Measurements from ENCODE around the gene TACC2. TPM values are rescaled to one million over a fixed set of nuclear protein-coding genes. Genes with fewer than 3 reads are reported as not detected.
A peak's percentile ranks its signal among the peaks of the same experiment; 100 is the strongest.
"Not testable (repeated sequence)": the region's sequence is repeated elsewhere in the genome, so short reads cannot be mapped to it uniquely, and the experiment has no call there.

TACC2 gene
- polyA plus RNA-seq, 3 donors = 35.4 to 46.8 (median 45.2) TPM

DNA sequence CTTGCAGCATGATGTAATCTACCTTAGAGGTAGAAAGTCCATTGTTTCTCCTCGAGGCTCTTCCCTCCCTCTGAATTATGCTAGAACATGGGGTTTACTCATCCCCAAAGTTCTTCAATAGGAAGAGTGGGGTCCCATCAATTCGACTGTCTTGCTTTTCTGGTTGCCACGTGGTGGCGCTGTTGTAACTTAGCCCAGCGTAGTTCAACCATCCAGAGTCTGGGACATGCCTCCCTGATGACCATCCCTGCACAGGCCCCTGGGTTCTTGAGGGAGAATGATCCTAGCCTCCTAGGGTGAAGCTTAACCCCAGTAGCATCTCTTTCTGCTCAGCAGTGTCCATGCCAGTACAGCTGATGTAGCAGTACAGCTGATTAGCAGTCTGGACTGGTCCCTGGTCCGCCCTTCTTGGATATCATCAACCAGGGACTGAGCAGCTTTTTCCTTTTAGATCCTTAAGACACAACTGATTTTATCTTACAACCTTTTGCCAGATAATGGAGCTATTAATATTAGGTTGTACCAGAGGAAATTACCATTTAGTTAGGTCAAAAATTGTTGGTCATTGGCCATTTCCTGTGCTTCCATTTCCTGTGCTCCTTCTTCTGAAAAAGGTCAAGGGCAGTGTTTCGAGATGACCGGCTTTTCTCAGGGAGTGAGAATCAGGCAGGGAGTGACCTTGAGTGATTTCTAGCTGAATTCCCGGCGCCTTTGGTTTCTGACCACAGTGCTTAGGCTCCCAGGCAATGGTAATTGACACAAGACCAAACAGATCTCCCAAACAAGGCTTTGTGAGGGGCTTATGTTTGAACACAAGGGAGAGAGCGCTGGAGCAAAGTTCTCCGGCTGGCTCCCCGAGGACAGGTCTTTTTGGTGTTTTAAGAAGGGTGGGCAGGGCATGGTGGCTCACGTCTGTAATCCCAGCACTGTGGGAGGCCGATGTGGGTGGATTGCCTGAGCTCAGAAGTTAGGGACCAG is 65.4 kb downstream of the TACC2 start:
- DNase-seq (ENCODE audit: low read depth in 3 of 3, low spot score in 2 of 3) = no peak

DNA sequence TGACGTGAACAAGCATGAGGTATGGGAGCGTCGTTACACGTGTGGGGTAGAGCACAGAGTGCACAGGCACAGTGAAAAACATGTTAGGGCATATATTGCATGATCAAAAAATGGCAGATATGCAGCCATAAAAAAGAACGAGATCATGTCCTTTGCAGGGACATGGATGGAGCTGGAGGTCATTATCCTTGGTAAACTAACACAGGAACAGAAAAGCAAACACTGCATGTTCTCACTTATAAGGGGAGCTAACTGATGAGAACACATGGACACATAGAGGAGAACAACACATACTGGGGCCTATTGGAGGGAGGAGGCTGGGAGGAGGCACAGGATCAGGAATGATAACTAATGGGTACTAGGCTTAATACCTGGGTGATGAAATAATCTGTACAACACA is 66.3 kb downstream of the TACC2 start:
- DNase-seq (ENCODE audit: low read depth in 3 of 3, low spot score in 2 of 3) = no peak

DNA sequence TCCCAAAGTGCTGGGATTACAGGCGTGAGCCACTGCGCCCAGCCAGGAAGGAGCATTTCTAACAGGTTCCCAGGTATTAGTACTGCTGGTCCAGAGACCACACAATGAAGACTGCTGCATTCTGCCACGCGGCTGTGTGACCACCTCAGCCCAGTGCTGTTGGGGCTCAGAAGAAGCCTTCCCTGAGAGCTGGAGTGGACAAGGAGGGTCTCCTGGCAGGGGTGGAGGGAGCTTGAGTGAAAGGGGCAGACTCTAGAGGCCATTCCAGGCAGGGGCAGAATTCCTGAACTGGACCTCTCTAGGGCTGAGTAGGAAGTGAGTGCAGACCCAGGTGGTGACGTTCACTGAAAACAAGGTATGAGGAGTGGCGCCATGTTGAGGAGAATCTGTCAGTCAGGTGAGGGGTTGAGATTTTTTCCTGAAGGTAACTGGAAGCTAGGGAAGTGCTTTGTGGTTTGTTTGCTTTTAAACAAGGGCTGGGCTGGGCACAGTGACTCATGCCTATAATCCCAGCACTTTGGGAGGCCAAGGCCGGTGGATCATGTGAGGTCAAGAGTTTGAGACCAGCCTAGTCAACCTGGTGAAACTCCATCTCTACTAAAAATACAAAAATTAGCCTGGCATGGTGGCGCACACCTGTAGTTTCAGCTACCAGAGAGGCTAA is 67.6 kb downstream of the TACC2 start:
- no peak for DNase-seq (ENCODE audit: low read depth in 3 of 3, low spot score in 2 of 3)

DNA sequence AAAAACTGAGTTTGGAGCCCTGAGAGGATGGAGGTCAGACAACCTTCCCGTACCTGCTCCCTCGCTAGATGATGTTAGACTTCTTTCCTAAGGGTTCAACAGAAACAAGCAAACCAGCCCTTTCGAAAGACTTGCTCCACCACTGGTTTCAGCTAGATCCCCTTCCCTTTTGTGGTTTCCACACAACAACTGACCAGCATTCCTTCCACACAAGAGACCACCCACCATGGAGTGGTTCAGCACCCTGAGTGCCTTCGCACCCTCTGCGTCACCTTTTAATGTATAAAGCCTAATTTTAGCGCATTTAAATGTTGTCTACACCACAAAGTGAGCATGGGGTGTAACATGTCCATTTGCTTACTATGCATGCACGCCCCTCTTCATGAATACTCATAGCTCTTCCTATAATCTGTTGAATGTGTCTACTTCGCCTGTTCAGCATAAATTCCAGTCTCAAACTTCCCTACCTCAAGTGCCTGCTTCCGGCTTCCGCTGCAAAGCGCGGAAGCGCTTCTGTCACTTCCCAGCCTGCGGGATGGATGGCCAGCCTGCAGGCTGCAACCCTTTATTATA is 69.0 kb downstream of the TACC2 start:
- DNase-seq (ENCODE audit: low read depth in 3 of 3, low spot score in 2 of 3) = no peak

DNA sequence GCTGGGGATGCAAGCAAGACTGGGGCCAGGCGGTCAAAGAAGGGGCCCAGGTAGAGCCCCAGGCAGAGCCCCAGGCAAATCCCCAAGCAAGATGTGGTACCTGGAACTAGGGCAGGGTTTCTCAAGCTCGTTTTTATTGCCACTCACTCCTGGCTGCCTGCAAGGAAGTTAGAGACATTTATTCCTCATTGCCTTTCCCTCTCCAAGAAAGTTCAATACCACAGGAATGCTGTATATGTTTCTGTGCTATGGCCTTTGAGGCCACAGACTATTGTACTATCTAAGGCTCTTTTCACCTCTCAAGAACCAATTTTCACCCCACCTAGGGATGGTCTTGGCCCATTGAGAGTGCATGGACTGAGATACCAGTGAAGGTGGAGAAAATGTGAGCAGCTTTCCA is 71.3 kb downstream of the TACC2 start:
- DNase-seq (ENCODE audit: low read depth in 3 of 3, low spot score in 2 of 3) = no peak

DNA sequence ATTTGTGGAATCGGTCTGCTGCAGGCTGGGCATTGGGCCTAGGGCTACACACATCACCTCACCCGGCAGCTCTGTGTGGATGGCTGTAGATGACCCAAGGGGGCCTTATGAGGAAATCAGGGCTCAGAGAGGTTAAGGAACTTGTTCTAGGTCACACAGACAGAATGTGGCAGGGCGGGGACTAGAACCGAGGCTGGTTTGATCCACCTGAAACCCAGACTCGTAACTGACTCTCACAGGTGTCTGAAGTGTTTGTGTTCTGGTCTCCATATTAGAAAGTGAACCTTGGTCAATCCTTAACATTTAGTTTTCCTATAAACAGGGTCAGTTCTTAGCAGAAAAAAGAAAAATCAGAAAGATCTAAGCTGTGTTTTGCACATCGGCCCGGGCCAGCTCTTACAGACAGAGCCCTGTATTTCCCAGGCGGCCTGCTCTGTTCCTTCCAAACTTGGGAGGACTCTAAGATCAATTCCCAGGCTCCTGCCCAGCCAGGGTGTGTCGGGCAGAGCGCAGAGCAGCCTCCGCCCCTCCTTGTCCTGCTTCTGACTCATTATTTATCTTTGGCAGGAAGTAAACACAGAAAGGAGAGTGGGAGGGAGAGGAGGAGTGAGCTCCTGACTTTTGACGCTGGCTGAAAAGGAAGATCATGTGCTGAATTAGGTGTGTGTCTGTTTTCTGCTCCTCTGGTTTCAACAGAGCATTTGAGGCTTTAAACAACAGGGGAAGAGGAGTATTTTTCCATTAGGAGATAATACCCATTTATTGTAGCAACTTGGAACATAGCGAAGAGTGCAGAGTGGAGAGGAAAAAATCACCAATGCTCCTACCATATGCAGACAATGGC is 74.1 kb downstream of the TACC2 start:
- DNase-seq (ENCODE audit: low read depth in 3 of 3, low spot score in 2 of 3) = peak in 2 of 3 donors; percentile 40 to 46

DNA sequence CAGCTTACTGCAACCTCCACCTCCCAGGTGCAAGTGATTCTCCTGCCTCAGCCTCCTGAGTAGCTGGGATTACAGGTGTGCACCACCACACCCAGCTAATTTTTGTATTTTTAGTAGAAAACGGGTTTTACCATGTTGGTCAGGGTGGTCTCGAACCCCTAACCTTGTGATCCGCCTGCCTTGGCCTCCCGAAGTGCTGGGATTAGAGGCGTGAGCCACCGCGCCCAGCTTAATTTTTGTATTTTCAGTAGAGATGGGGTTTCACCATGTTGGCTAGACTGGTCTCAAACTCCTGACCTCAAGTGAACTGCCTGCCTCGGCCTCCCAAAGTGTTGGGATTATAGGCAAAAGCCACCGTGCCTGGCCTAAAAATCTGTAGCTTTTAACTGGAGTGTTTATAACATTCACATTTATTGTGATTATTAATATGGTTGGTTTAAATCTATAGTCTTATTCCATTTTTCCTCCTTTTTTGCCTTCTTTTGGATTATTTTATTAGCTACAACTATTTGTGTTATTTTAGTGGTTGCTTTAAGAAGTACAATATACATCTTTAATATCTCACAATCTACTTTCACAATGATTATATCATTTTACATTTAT is 77.5 kb downstream of the TACC2 start:
- DNase-seq (ENCODE audit: low read depth in 3 of 3, low spot score in 2 of 3) = not testable (repeated sequence)

DNA sequence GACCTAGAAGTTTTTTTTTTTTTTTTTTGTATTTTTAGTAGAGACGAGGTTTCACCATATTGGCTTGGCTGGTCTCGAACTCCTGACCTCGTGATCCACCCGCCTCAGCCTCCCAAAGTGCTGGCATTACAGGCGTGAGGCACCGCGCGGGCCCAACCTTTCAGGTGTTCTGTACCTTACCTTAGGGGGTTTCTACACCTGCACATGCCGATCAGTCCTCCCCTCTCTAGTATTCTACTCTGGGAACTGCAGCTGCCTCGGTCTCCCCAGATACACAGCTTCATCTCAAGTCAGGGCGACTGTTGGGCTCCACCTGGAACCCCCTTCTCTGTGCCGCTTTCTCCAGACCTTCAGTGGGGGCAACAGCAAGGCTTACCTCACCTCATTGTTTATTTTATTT is 79.9 kb downstream of the TACC2 start:
- no peak for DNase-seq (ENCODE audit: low read depth in 3 of 3, low spot score in 2 of 3)

DNA sequence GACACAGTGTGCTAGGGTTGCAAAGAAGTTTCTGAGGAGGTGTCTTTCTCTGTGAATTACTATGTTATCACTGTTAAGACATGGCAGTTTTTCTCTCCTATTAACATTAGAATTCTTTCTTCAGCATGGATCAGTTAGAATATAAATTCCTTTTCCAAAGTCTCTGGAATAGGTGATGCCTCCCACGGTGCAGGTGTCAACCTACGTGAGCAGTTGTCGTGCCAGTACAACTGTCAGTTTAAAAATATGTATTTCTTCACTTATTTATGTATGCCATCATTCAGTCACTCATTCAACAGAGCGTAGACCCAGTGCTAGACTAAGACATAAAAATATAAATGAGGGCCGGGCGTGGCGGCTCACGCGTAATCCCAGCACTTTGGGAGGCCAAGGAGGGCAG is 83.5 kb downstream of the TACC2 start:
- no peak for DNase-seq (ENCODE audit: low read depth in 3 of 3, low spot score in 2 of 3)

DNA sequence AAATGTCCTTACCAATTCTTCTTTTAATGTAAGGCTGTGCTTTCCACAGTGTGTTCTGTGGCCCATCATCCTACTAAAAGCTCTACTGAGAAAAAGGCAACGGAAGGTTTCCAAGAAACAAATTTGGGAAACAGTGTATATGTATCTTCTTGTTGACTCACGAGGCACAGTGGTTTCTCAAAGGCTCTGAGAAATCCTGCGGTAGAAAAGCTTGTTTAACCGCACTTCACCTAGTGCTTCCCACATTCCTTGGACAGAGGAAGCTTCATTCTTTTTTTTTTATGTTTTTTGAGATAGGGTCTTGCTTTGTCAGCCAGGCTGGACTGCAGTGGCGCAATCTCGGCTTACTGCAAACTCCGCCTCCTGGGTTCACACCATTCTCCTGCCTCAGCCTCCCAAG is 84.5 kb downstream of the TACC2 start:
- no peak for DNase-seq (ENCODE audit: low read depth in 3 of 3, low spot score in 2 of 3)

DNA sequence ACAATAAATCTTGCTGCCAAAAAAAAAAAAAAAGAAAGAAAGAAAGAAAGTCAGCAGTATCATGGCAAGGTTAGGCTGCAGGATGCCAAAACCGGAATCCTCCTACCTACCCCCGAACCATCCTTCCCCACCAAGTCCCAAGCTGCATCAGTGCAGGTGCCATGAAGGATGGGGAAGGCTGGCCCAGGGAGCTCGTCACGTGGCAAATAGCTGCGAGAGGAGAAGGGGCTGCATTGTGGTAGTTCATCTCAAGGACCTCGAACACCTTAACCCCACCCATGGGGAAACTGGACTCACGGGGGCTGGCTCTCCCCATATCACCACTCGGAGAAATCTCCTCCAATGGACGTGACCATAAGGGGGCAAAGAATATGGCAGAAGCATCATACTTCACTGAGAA is 86.2 kb downstream of the TACC2 start:
- DNase-seq (ENCODE audit: low read depth in 3 of 3, low spot score in 2 of 3) = no peak

DNA sequence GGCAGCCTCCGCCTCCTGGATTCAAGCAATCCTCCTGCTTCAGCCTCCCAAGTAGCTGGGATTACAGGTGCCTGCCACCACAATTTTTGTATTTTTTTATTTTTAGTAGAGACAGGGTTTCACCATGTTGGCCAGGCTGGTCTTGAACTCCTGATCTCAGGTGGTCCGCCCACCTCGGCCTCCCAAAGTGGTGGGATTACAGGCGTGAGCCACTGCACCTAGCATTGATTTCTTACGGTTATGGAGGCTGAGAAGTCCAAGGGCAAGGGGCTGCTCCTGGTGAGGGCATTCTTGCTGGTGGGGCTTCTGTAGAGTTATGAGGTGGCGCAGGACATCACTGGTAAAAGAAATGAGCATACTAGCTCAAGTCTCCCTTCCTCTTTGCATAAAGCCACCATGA is 86.9 kb downstream of the TACC2 start:
- DNase-seq (ENCODE audit: low read depth in 3 of 3, low spot score in 2 of 3) = not testable (repeated sequence)

DNA sequence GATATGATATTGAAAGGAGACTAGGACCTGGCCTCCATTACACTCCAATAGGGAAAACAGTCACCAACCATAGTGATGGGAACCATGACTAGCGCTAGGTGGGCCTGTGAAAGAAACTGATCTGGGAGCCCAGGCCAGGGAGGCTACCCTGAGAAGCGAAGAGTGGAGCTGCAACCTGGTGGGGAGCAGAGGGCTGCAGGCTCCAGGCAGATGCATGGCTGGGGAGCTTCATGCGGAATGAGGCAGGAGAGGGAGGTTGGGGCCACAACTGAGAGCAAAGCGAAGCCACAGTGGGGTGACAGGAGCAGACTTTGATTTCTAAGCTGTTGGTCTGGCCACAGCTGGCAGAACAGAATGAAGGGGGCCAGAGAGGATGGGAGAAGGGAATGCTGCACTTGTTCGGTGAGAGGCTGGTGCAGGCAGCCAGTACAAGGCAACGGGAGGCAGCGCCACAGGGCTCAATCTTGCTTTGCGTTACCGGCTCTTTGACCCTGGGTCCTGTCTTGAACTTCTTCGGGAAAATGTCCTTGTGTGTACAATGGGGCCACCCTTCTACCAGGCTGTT is 88.4 kb downstream of the TACC2 start:
- DNase-seq (ENCODE audit: low read depth in 3 of 3, low spot score in 2 of 3) = no peak

DNA sequence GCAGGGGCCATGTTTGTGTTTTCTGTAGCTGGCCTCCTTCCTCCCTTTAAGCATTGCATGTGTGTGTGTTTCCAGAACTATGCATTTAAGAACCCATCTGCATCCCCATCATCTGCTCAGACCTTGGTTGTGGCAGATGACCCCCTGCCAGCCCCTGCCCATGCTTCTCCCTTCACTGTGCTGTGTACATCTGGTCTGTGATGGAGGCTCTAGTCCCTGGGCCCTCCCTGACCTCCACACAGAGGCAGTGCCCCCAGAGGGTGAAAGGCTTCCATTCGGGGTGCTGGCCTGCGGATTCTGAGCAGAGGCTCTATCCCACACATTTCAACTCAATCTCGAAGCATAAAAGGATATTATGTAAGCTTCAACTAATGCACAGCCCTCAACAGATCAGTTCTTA is 89.4 kb downstream of the TACC2 start:
- DNase-seq (ENCODE audit: low read depth in 3 of 3, low spot score in 2 of 3) = no peak

DNA sequence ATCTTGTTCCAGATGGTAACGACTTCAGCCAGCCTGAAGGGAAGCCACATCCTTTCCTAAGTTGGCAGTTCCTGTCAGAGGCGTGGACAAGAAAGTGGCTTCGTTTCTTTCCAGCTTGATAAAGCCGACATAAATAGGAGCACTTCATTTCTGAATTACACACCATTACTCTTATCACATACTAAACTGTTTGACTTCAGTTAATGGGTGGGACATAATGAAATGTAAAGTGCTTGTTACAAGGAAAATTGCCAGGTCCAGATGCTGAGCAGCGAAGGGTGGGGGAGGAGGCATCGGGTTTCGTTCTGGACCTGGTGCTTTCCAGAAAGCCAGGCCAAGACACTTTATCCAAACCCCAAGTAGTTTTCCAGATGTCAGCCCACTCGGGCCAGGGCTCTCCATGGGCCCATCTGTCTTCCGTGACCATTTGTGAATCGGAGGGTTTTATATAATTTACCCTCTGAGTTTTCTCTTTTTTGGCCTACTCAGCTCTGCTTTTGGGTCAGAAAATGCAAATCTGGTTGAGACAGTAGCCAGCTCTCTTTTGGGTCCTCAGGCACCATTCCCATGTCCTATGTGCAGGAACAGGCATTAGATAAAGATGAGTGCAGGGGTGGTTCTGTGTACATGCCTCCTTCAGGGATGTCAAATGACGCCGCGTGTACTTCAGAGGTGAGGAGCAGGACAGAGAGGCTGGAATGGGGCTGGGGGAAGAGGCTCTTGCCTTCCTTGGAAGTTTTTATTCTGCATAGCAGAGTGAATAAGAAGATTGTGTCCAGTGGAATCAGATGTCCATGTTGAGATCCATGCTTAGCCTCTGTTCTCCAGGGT is 90.2 kb downstream of the TACC2 start:
- DNase-seq (ENCODE audit: low read depth in 3 of 3, low spot score in 2 of 3) = no peak

DNA sequence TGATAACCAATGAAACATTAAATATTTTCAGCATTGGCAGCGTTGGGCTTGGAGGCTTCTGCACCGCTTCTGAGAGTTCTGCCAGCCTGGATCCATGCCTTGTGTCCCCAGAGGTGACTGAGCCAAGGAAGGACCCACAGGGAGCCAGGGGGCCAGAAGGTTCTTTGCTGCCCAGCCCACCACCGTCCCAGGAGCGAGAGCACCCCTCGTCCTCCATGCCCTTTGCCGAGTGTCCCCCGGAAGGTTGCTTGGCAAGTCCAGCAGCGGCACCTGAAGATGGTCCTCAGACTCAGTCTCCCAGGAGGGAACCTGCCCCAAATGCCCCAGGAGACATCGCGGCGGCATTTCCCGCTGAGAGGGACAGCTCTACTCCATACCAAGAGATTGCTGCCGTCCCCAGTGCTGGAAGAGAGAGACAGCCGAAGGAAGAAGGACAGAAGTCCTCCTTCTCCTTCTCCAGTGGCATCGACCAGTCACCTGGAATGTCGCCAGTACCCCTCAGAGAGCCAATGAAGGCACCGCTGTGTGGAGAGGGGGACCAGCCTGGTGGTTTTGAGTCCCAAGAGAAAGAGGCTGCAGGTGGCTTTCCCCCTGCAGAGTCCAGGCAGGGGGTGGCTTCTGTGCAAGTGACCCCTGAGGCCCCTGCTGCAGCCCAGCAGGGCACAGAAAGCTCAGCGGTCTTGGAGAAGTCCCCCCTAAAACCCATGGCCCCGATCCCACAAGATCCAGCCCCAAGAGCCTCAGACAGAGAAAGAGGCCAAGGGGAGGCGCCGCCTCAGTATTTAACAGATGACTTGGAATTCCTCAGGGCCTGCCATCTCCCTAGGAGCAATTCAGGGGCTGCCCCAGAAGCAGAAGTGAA is 93.9 kb downstream of the TACC2 start:
- no peak for DNase-seq (ENCODE audit: low read depth in 3 of 3, low spot score in 2 of 3)

DNA sequence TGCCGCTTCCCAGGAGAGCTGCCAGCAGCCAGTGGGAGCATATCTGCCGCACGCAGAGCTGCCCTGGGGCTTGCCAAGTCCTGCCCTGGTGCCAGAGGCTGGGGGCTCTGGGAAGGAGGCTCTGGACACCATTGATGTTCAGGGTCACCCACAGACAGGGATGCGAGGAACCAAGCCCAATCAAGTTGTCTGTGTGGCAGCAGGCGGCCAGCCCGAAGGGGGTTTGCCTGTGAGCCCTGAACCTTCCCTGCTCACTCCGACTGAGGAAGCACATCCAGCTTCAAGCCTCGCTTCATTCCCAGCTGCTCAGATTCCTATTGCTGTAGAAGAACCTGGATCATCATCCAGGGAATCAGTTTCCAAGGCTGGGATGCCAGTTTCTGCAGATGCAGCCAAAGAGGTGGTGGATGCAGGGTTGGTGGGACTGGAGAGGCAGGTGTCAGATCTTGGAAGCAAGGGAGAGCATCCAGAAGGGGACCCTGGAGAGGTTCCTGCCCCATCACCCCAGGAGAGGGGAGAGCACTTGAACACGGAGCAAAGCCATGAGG is 94.6 kb downstream of the TACC2 start:
- DNase-seq (ENCODE audit: low read depth in 3 of 3, low spot score in 2 of 3) = no peak

Data from right renal cortex interstitium (tissue), 3 donors.